ENCODE results near the gene MRFAP1L1.

DNA sequence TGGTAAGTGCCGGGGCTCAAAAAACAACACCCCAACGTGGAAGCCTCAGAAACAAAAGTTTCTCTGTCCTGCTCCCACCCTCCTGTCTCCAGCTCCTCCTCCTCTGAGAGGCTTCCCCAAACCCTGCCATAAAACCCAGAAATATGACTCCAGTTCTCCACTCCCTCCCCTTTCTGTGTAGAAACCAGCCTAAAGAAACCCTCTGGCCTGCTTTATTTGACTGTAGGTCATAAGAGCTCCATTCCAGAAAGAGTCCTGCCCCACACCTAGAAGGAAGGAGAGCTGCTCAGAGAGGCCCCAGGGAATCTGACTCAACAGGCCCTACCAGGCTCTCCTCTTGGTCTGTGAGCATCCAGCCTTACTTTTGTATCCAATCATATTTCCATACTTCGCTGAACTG is 16.9 kb downstream of the MRFAP1L1 start:
- TF ChIP-seq POLR2A (IDR thresholded peaks at IDR 0.05) = no peak
- TF ChIP-seq, protein P1, sequence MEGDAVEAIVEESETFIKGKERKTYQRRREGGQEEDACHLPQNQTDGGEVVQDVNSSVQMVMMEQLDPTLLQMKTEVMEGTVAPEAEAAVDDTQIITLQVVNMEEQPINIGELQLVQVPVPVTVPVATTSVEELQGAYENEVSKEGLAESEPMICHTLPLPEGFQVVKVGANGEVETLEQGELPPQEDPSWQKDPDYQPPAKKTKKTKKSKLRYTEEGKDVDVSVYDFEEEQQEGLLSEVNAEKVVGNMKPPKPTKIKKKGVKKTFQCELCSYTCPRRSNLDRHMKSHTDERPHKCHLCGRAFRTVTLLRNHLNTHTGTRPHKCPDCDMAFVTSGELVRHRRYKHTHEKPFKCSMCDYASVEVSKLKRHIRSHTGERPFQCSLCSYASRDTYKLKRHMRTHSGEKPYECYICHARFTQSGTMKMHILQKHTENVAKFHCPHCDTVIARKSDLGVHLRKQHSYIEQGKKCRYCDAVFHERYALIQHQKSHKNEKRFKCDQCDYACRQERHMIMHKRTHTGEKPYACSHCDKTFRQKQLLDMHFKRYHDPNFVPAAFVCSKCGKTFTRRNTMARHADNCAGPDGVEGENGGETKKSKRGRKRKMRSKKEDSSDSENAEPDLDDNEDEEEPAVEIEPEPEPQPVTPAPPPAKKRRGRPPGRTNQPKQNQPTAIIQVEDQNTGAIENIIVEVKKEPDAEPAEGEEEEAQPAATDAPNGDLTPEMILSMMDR (IDR thresholded peaks at IDR 0.05) = no peak
